C4-2B (cell line): ENCODE data around the gene CEP250.
A peak's percentile ranks its signal among the peaks of the same experiment; 100 is the strongest.

Experiments
- H3K27ac ChIP-seq: fragments of 450-650 bp; 2 replicates; pipeline ENCODE4 v1.5.1; 2017
- ZFX ChIP-seq: fragments of 450-650 bp; IDR thresholded peaks from 2 replicates; pipeline ENCODE4 v1.6.1; 2017
- TF ChIP-seq, protein P1 (sequence below): fragments of 450-650 bp; conservative IDR thresholded peaks from 2 replicates; pipeline ENCODE4 v1.5.1; 2017; ENCODE audit warnings: mild to moderate bottlenecking

The CEP250 gene

DNA sequence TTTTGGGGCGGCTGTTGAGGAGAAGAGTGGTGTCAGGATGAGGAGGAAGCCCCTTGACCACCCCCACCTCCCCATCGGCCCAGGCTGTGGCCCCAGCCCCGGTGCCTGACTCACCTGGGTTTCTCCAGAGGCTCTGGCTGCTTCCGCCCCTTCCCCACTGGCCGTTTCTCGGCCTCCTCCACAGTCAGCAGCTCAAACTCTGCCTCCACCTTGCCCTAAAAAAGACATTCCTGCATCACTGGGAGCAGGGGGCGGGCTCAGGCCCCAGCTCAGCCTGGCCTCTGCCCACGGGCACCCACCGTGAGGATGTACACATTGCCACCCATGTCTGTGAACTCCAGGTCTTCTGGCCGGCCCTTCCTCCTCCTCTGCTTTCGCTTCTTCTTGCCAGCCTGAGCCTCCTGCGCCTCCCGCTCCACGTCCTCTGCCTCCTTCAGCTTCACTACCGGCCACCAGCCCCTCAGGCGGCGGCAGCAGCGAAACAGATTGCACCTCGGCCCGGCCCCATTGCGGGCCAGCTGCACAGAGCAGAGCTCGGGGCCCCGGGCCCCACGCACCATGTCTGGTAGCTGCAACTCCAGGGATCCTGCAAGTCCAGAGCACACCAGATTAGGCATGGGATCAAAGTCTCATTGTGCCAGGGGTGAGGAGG is 103.8 kb downstream of the CEP250 start:
- TF ChIP-seq ZFX: no peak
- TF ChIP-seq, protein P1, sequence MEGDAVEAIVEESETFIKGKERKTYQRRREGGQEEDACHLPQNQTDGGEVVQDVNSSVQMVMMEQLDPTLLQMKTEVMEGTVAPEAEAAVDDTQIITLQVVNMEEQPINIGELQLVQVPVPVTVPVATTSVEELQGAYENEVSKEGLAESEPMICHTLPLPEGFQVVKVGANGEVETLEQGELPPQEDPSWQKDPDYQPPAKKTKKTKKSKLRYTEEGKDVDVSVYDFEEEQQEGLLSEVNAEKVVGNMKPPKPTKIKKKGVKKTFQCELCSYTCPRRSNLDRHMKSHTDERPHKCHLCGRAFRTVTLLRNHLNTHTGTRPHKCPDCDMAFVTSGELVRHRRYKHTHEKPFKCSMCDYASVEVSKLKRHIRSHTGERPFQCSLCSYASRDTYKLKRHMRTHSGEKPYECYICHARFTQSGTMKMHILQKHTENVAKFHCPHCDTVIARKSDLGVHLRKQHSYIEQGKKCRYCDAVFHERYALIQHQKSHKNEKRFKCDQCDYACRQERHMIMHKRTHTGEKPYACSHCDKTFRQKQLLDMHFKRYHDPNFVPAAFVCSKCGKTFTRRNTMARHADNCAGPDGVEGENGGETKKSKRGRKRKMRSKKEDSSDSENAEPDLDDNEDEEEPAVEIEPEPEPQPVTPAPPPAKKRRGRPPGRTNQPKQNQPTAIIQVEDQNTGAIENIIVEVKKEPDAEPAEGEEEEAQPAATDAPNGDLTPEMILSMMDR: no peak
- peak overlapping the region; percentile 50 for H3K27ac ChIP-seq

DNA sequence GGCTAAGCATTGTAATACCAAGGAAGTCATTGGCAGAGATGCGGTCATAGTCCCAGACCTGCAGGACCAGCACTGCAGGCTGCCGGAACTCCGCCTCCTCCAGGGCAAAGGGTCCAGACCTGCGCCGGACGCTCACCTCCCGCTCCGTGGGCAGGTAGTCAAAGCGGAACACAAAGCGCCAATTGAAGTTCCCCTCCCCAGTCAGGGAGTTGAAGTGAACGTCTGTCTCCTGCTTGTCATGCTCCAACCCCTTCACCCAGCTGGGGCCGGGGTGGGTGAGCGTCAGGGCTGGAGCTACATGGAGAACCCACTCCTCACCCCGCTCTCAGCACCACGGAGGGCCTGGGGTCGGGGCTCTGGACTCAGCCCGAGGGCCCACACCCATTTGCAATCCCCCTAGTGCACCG is 104.7 kb downstream of the CEP250 start:
- H3K27ac ChIP-seq: peak overlapping the region; percentile 50
- TF ChIP-seq, protein P1: no peak
- TF ChIP-seq ZFX: no peak

DNA sequence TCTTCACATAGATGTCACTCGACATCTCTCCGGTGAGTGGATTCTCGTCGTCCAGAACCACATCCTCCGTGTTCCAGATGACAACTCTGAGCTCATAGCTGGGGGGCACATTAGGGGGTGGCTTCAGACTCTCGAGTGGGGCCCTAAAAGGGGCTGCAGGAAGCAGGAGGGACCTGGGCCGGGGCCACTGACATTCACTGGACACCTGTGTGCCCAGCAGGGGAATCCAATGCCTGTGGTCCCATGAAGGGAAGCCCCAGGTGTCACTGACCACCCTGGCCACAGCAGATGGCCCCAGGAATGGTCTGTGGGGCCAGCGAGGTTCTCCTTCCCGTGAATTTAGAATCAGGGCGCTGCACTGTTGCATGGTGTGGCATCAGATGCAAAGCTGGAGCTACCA is 105.1 kb downstream of the CEP250 start:
- TF ChIP-seq, protein P1: no peak
- no peak for TF ChIP-seq ZFX
- H3K27ac ChIP-seq: peak overlapping the region; percentile 50

DNA sequence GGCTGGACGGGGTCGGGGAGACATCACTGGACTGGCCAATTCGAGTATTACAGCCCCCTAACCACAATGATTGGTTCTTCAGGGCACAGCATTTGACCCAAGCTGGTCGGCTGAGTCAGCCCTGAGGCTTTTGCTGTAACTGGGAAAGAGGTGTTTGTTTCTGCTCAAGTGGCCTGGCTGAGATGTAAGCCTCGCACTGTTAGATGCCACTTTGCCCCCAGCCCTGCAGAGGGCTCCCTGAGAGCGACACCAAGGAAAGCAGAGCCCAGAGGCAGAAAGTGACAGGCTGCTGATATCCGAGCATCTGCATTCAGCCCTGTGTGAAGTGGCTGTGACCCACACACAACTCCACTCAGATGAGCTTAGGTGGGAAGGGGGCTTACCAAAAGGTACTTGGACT is 105.9 kb downstream of the CEP250 start:
- TF ChIP-seq, protein P1: no peak
- TF ChIP-seq ZFX: no peak
- H3K27ac ChIP-seq: no peak overlapping the region

DNA sequence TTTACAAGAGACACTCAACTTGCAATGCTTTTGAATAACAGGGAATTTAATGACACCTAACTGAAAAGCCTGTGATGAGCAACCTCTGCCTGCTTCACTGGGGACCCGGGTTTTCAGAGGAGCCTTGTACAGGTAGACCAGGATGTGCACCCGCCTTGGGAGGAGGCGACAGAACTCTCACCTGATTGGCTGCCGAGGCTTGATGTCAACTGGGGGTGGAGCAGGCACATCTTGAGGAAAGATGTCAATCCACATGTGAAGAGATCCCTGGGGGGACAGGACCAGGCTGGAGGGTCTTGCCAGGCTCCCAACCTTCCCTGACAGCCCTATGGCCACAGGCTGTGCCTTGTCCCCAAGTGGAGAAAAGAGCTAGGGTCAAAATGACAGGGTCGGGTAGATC is 106.3 kb downstream of the CEP250 start:
- no peak overlapping the region for H3K27ac ChIP-seq
- TF ChIP-seq, protein P1: no peak
- TF ChIP-seq ZFX: no peak

DNA sequence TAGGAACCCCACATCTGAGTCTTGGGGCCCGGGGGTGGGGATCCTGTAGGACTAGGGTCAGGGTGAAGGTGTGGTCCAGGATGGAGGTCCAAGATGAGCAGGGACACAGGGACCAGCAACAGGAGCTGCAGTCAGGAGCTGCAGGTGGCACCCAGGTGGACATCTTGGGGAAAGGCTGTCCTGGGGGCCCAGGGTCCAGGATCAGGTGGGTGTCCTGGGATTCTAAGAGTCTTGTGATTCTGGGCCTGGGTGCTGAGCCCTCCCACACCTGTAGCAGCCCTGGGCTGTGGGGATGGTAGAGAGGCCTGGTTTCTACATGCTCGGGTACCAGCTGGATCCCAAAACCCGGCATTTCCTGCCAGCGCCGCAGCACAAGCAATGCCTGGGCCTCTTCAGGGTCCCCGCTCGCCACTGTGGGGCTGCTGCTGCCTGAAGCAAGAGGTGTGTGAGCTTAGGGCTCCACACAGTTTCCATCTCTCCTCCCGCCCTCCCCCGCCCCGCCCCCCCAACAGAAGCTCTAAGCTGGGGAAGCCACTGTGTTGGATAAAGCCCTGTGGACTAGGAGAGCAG is 107.2 kb downstream of the CEP250 start:
- H3K27ac ChIP-seq: no peak overlapping the region
- TF ChIP-seq, protein P1: no peak
- TF ChIP-seq ZFX: no peak

DNA sequence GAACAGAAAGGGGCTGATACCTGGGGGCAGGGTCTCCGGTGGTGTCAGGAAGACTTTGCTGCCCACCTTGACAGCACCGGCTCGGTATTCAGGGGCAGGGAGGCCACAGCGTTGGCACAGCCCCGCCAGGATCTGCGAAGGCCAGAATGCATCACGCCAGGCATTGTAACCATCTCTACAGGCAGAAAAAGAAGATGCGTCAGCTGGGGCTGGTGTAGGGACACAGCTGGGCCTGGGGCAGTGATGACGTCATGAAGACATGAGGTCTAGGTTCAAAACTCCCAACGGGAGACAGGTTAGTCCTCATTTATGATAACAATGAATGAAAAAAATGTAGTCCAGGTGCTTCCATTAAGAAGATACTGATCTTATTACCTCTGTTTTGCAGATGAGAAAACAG is 108.4 kb downstream of the CEP250 start:
- H3K27ac ChIP-seq: no peak overlapping the region
- TF ChIP-seq, protein P1: no peak
- no peak for TF ChIP-seq ZFX
